Activated CD8-positive, alpha-beta T cell treated with anti-CD3 and anti-CD28 coated beads for 36 hours (primary cell): ENCODE data around the gene TMPRSS13. TPM values are rescaled to one million over a fixed set of nuclear protein-coding genes. Genes with fewer than 3 reads are reported as not detected.

Source experiments
- ATAC-seq: fragments of 200-7000 bp; cut with Tn5 transposase; one replicate; pipeline ENCODE4 v1.10.0; 2021; ENCODE audit warnings: mild to moderate bottlenecking, moderate library complexity
- CTCF ChIA-PET: fragments of 350-600 bp; sonication (Branson Sonifier 250); formaldehyde crosslinking; loops from one replicate; lab custom pipeline; 2021; ENCODE audit warnings: antibody characterized with exemption; lab: Charles Lee
- POLR2A ChIA-PET: fragments of 350-600 bp; sonication (Branson Sonifier 250); formaldehyde crosslinking; loops from one replicate; lab custom pipeline; 2021; ENCODE audit warnings: antibody characterized with exemption; lab: Charles Lee
- DNase-seq: peaks from one replicate; pipeline ENCODE4 v3.0.0-alpha.2; 2020
- H3K27ac Mint-ChIP-seq: one replicate; pipeline ENCODE4 v1.8.0; 2021; ENCODE audit warnings: mild to moderate bottlenecking, mixed read lengths
- H3K27me3 Mint-ChIP-seq: one replicate; pipeline ENCODE4 v1.8.0; 2021; ENCODE audit warnings: mixed read lengths
- H3K36me3 Mint-ChIP-seq: one replicate; pipeline ENCODE4 v1.8.0; 2021; ENCODE audit warnings: low read depth, mixed read lengths
- H3K4me1 Mint-ChIP-seq: one replicate; pipeline ENCODE4 v1.8.0; 2021; ENCODE audit warnings: low read depth, mixed read lengths
- H3K4me3 Mint-ChIP-seq: one replicate; pipeline ENCODE4 v1.8.0; 2021; ENCODE audit warnings: mild to moderate bottlenecking, moderate library complexity, mixed read lengths
- H3K9me3 Mint-ChIP-seq: one replicate; pipeline ENCODE4 v1.8.0; 2021; ENCODE audit warnings: mixed read lengths
- CTCF ChIP-seq: fragments of 200-600 bp; IDR thresholded peaks from one replicate; pipeline ENCODE4 v1.8.0; 2022; ENCODE audit warnings: antibody characterized with exemption, mild to moderate bottlenecking
- intact Hi-C: fragments of 100-400 bp; cut with micrococcal nuclease; formaldehyde crosslinking; loops from one replicate; pipeline ENCODE4 v1.10.0; 2022
- total RNA-seq, 2 experiments: library from RNA; stranded (reverse); gene quantifications; one replicate each; pipeline ENCODE4 v1.2.3, GENCODE V29; 2021

Gene TMPRSS13
- total RNA-seq, 2 experiments from 2014 or later: 3.5 to 4.7 TPM

- Mint-ChIP-seq H3K9me3 (no peaks in the 10 kb centered on the region), H3K36me3 (no peaks in the 10 kb centered on the region), H3K4me1 (peaks cover 25% of the 10 kb centered on the region), H3K27me3 (no peaks in the 10 kb centered on the region), H3K27ac (no peak overlapping the region), H3K4me3 (no peak overlapping the region)
- ATAC-seq (no peak), DNase-seq (no peak)
- CTCF ChIA-PET: interaction anchor here (0.6 to 4.2 kb wide), 4 partner anchors 8 to 129 kb away, joined by 3 to 25 read pairs (median 4); no protein-coding TSS in a partner anchor
- intact Hi-C loops: no loop called here
- no peak for TF ChIP-seq CTCF
- POLR2A ChIA-PET: no interaction called here
Observed at GRCh38 chr11:117924631-117925170, 4.5 kb downstream of the TMPRSS13 start.

GRCh38 chr11:117923773-117924172, 5.4 kb downstream of the TMPRSS13 start:
- Mint-ChIP-seq H3K27me3 (no peaks in the 10 kb centered on the region), H3K36me3 (no peaks in the 10 kb centered on the region), H3K9me3 (no peaks in the 10 kb centered on the region), H3K4me3 (no peak overlapping the region), H3K4me1 (peaks cover 22% of the 10 kb centered on the region), H3K27ac (no peak overlapping the region)
- no peak for TF ChIP-seq CTCF
- POLR2A ChIA-PET: interaction anchor here (0.8 kb wide), 2 partner anchors 23 to 83 kb away, joined by 3 read pairs; no protein-coding TSS in a partner anchor
- no peak for DNase-seq
- ATAC-seq: no peak
- intact Hi-C loops: no loop called here
- CTCF ChIA-PET: interaction anchor here (1.2 to 4.2 kb wide), 4 partner anchors 9 to 130 kb away, joined by 3 to 25 read pairs (median 4); no protein-coding TSS in a partner anchor

GRCh38 chr11:117923275-117923674, 5.9 kb downstream of the TMPRSS13 start:
- intact Hi-C loops: no loop called here
- peaks cover 17% of the 10 kb centered on the region for H3K4me1 Mint-ChIP-seq
- no peak for DNase-seq

GRCh38 chr11:117921893-117922292, 7.3 kb downstream of the TMPRSS13 start:
- intact Hi-C loops: no loop called here
- Mint-ChIP-seq H3K36me3 (no peaks in the 10 kb centered on the region), H3K4me1 (peaks cover 11% of the 10 kb centered on the region), H3K9me3 (no peaks in the 10 kb centered on the region), H3K27ac (no peak overlapping the region), H3K27me3 (no peaks in the 10 kb centered on the region), H3K4me3 (no peak overlapping the region)
- no peak for TF ChIP-seq CTCF
- CTCF ChIA-PET: interaction anchor here (2.6 to 4.2 kb wide), 2 partner anchors 24 to 114 kb away, joined by 8 to 25 read pairs; no protein-coding TSS in a partner anchor
- POLR2A ChIA-PET: interaction anchor here (1.1 kb wide), 1 partner anchor 9 kb away, joined by 3 read pairs; no protein-coding TSS in a partner anchor
- ATAC-seq (no peak), DNase-seq (no peak)

More at GRCh38 chr11:117923275-117923674, 5.9 kb downstream of the TMPRSS13 start:
- H3K27ac Mint-ChIP-seq: no peak overlapping the region
- H3K9me3 Mint-ChIP-seq: no peaks in the 10 kb centered on the region
- no peak for TF ChIP-seq CTCF
- no peaks in the 10 kb centered on the region for H3K27me3 Mint-ChIP-seq
- ATAC-seq: no peak
- POLR2A ChIA-PET: interaction anchor here (0.8 kb wide), 2 partner anchors 23 to 83 kb away, joined by 3 read pairs; no protein-coding TSS in a partner anchor
- CTCF ChIA-PET: interaction anchor here (1.0 to 4.2 kb wide), 4 partner anchors 9 to 130 kb away, joined by 3 to 25 read pairs (median 4); no protein-coding TSS in a partner anchor
- H3K4me3 Mint-ChIP-seq: no peak overlapping the region
- no peaks in the 10 kb centered on the region for H3K36me3 Mint-ChIP-seq

- Mint-ChIP-seq H3K9me3 (no peaks in the 10 kb centered on the region), H3K4me3 (no peak overlapping the region), H3K4me1 (peaks cover 11% of the 10 kb centered on the region), H3K36me3 (no peaks in the 10 kb centered on the region), H3K27ac (no peak overlapping the region), H3K27me3 (no peaks in the 10 kb centered on the region)
- ChIA-PET CTCF (interaction anchor here (0.6 to 4.2 kb wide), 5 partner anchors 14 to 132 kb away, joined by 3 to 25 read pairs (median 8); no protein-coding TSS in a partner anchor), POLR2A (interaction anchor here (1.1 kb wide), 1 partner anchor 8 kb away, joined by 3 read pairs; no protein-coding TSS in a partner anchor)
- TF ChIP-seq CTCF: no peak
- DNase-seq (no peak), ATAC-seq (no peak)
- intact Hi-C loops: no loop called here
Observed at GRCh38 chr11:117921456-117921855, 7.7 kb downstream of the TMPRSS13 start.
